ENCODE data around the gene PADI1. TPM values are rescaled to one million over a fixed set of nuclear protein-coding genes. Genes with fewer than 3 reads are reported as not detected.
A peak's percentile ranks its signal among the peaks of the same experiment; 100 is the strongest.

Gene PADI1
- polyA plus RNA-seq, 2 of the 4 experiments (the other 2 are of a cell fraction), result 1.4 to 2.0 TPM

- POLR2A ChIA-PET, result no interaction called here
Measured at GRCh38 chr1:17162941-17163340, 42.0 kb upstream of the PADI1 start.

GRCh38 chr1:17163371-17163770 lies 41.6 kb upstream of the PADI1 start:
- peak overlapping the region in 1 of 2 experiments; percentile 71; a peak in 3 of 6 replicates for H3K27ac ChIP-seq
- POLR2A ChIA-PET, result no interaction called here
- H3K4me2 ChIP-seq, result no peak overlapping the region
- WGBS (ENCODE audit: missing lambda C conversion rate), result 91% methylated on average over 6 of the region's 7 CpGs
- no peak for ATAC-seq
- H3K9me3 ChIP-seq, result no peaks in the 10 kb centered on the region
- H3K4me1 ChIP-seq, result peaks cover 23% of the 10 kb centered on the region
- no peak for DNase-seq (ENCODE audit: low read depth in 1 of 2, low spot score in 1 of 2)
- CTCF ChIA-PET, result no interaction called here
- FAIRE-seq, result no peak
- TF ChIP-seq CTCF (IDR thresholded peaks at IDR 0.05) (no peak), FOSL2 (IDR thresholded peaks at IDR 0.05) (no peak), FOSL2 (CRISPR knock-in tag; IDR thresholded peaks at IDR 0.05) (no peak), CHD2 (IDR thresholded peaks at IDR 0.05; ENCODE audit: low read length, partially characterized antibody) (no peak), BHLHE40 (IDR thresholded peaks at IDR 0.05; ENCODE audit: low read depth, low read length) (no peak), PBX3 (IDR thresholded peaks at IDR 0.05) (no peak), HEYL (CRISPR knock-in tag; IDR thresholded peaks at IDR 0.05) (no peak), ZSCAN20 (CRISPR knock-in tag; IDR thresholded peaks at IDR 0.05) (no peak), RARB (CRISPR knock-in tag; IDR thresholded peaks at IDR 0.05) (no peak), NR3C1 (IDR thresholded peaks at IDR 0.05) (no peak), HDAC2 (IDR thresholded peaks at IDR 0.05) (no peak), EP300 (IDR thresholded peaks at IDR 0.05) (no peak), REST (IDR thresholded peaks at IDR 0.05) (no peak), KDM5A (IDR thresholded peaks at IDR 0.05) (no peak), ELK1 (IDR thresholded peaks at IDR 0.05; ENCODE audit: low read depth, low read length) (no peak), PHF8 (IDR thresholded peaks at IDR 0.05; ENCODE audit: borderline replicate concordance, low read depth) (no peak), SREBF2 (IDR thresholded peaks at IDR 0.05) (no peak)
- TF ChIP-seq, protein P1, sequence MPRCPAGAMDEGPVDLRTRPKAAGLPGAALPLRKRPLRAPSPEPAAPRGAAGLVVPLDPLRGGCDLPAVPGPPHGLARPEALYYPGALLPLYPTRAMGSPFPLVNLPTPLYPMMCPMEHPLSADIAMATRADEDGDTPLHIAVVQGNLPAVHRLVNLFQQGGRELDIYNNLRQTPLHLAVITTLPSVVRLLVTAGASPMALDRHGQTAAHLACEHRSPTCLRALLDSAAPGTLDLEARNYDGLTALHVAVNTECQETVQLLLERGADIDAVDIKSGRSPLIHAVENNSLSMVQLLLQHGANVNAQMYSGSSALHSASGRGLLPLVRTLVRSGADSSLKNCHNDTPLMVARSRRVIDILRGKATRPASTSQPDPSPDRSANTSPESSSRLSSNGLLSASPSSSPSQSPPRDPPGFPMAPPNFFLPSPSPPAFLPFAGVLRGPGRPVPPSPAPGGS (IDR thresholded peaks at IDR 0.05), result no peak
- TF ChIP-seq, protein P2, sequence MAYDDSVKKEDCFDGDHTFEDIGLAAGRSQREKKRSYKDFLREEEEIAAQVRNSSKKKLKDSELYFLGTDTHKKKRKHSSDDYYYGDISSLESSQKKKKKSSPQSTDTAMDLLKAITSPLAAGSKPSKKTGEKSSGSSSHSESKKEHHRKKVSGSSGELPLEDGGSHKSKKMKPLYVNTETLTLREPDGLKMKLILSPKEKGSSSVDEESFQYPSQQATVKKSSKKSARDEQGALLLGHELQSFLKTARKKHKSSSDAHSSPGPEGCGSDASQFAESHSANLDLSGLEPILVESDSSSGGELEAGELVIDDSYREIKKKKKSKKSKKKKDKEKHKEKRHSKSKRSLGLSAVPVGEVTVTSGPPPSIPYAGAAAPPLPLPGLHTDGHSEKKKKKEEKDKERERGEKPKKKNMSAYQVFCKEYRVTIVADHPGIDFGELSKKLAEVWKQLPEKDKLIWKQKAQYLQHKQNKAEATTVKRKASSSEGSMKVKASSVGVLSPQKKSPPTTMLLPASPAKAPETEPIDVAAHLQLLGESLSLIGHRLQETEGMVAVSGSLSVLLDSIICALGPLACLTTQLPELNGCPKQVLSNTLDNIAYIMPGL (CRISPR knock-in tag; IDR thresholded peaks at IDR 0.05; ENCODE audit: borderline replicate concordance), result no peak
- TF ChIP-seq, protein P3, sequence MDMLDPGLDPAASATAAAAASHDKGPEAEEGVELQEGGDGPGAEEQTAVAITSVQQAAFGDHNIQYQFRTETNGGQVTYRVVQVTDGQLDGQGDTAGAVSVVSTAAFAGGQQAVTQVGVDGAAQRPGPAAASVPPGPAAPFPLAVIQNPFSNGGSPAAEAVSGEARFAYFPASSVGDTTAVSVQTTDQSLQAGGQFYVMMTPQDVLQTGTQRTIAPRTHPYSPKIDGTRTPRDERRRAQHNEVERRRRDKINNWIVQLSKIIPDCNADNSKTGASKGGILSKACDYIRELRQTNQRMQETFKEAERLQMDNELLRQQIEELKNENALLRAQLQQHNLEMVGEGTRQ (IDR thresholded peaks at IDR 0.05), result no peak
- H3K4me3 ChIP-seq, result no peak overlapping the region

More at GRCh38 chr1:17162941-17163340, 42.0 kb upstream of the PADI1 start:
- DNase-seq (ENCODE audit: low read depth in 1 of 2, low spot score in 1 of 2), result peak in 1 of 2 experiments; percentile 13
- H3K27ac ChIP-seq, result peak overlapping the region in 1 of 2 experiments; percentile 71; a peak in 3 of 6 replicates
- peaks cover 19% of the 10 kb centered on the region; the same call in 2 of the 3 replicates for H3K4me1 ChIP-seq
- no peak overlapping the region for H3K4me2 ChIP-seq
- H3K4me3 ChIP-seq, result no peak overlapping the region
- 62% methylated on average over 4 of the region's 7 CpGs for WGBS (ENCODE audit: missing lambda C conversion rate)
- no peak for FAIRE-seq
- TF ChIP-seq ZC3H11A (IDR thresholded peaks at IDR 0.05), result no peak
- TF ChIP-seq MAZ (IDR thresholded peaks at IDR 0.05; ENCODE audit: borderline replicate concordance, low read depth, low read length), result no peak
- TF ChIP-seq MYC (IDR thresholded peaks at IDR 0.05; ENCODE audit: borderline replicate concordance, low read length), result no peak
- ATAC-seq, result peak; percentile 12 to 36; a peak in 2 of 6 replicates
- CTCF ChIA-PET, result no interaction called here
- H3K9me3 ChIP-seq, result no peaks in the 10 kb centered on the region
